CD4-positive, alpha-beta T cell (primary cell): ENCODE measurements around the gene TLE7. TPM values are rescaled to one million over a fixed set of nuclear protein-coding genes. Genes with fewer than 3 reads are reported as not detected.

Experiments used
- ATAC-seq: fragments of 200-7000 bp; cut with Tn5 transposase; one replicate; pipeline ENCODE4 v1.10.0; 2022; ENCODE audit warnings: mild to moderate bottlenecking; ENCODE audit not compliant: poor library complexity
- CTCF ChIA-PET: fragments of 350-600 bp; sonication (Branson Sonifier 250); formaldehyde crosslinking; loops from one replicate; lab custom pipeline; 2021; ENCODE audit warnings: antibody characterized with exemption, inconsistent platforms; lab: Charles Lee
- POLR2A ChIA-PET: fragments of 350-600 bp; sonication (Branson Sonifier 250); formaldehyde crosslinking; loops from one replicate; lab custom pipeline; 2021; ENCODE audit warnings: antibody characterized with exemption, inconsistent platforms; lab: Charles Lee
- DNase-seq, 14 experiments: peaks; one replicate each; pipeline ENCODE4 v3.0.0-alpha.2; 2013 to 2020; ENCODE audit warnings: mixed read lengths in 2 of 14
- H3K27ac ChIP-seq, 2 donors: one replicate each; pipeline versions ENCODE4 v1.5.1 to v1.7.0; 2013; ENCODE audit warnings: low read length in 2 of 2, low read depth in 1 of 2, mild to moderate bottlenecking in 1 of 2
- H3K27me3 ChIP-seq, 2 experiments: 1 replicate in 1 of 2; 2 replicates in 1 of 2; pipeline versions ENCODE4 v1.6.1 to v1.7.0; 2013; ENCODE audit warnings: low read length in 2 of 2, control low read depth in 1 of 2, mild to moderate bottlenecking in 1 of 2, moderate library complexity in 1 of 2; ENCODE audit not compliant: insufficient read depth in 2 of 2, control insufficient read depth in 1 of 2
- H3K36me3 ChIP-seq: one replicate; pipeline ENCODE4 v1.6.1; 2013; ENCODE audit warnings: low read length, control low read depth; ENCODE audit not compliant: insufficient read depth
- H3K4me1 ChIP-seq: one replicate; pipeline ENCODE4 v1.6.1; 2013; ENCODE audit warnings: low read length, control low read depth; ENCODE audit not compliant: insufficient read depth
- H3K4me3 ChIP-seq: one replicate; pipeline ENCODE4 v1.5.1; 2013; ENCODE audit warnings: mild to moderate bottlenecking, low read length, moderate library complexity
- H3K9me3 ChIP-seq, 2 experiments: 1 replicate in 1 of 2; 2 replicates in 1 of 2; pipeline versions ENCODE4 v1.6.1 to v1.7.0; 2013; ENCODE audit warnings: low read length in 2 of 2, mild to moderate bottlenecking in 2 of 2, control low read depth in 1 of 2, moderate library complexity in 1 of 2; ENCODE audit not compliant: control insufficient read depth in 1 of 2, insufficient read depth in 1 of 2
- H3K27ac Mint-ChIP-seq: one replicate; pipeline ENCODE4 v1.8.0; 2020; ENCODE audit warnings: mixed read lengths
- H3K27me3 Mint-ChIP-seq: one replicate; pipeline ENCODE4 v1.8.0; 2021; ENCODE audit warnings: mixed read lengths
- H3K36me3 Mint-ChIP-seq: one replicate; pipeline ENCODE4 v1.8.0; 2021; ENCODE audit warnings: low read depth, mixed read lengths
- H3K4me1 Mint-ChIP-seq: one replicate; pipeline ENCODE4 v1.8.0; 2021; ENCODE audit warnings: low read depth, mixed read lengths
- H3K4me3 Mint-ChIP-seq: one replicate; pipeline ENCODE4 v1.8.0; 2020; ENCODE audit warnings: mild to moderate bottlenecking, mixed read lengths
- H3K9me3 Mint-ChIP-seq: one replicate; pipeline ENCODE4 v1.8.0; 2020; ENCODE audit warnings: mixed read lengths
- intact Hi-C, 2 experiments: fragments of 100-400 bp; cut with DNase I in 1 of 2; cut with micrococcal nuclease in 1 of 2; formaldehyde crosslinking; loops; one replicate each; pipeline versions ENCODE4 v1.15.1 to v1.9.0; 2023 to 2025; cut with DNase I, micrococcal nuclease
- total RNA-seq, 174 experiments: library from RNA in 2 of 174; stranded (reverse) in 2 of 174; gene quantifications; one replicate each; pipeline ENCODE4 v1.2.3 and lab custom pipeline; 2021 to 2026
- TF ChIP-seq, protein P1 (sequence below): fragments of 200-600 bp; IDR thresholded peaks from one replicate; pipeline ENCODE4 v1.8.0; 2022; ENCODE audit warnings: antibody characterized with exemption, mild to moderate bottlenecking

The TLE7 gene
- total RNA-seq, 2 experiments from 2014 or later = not detected

DNA sequence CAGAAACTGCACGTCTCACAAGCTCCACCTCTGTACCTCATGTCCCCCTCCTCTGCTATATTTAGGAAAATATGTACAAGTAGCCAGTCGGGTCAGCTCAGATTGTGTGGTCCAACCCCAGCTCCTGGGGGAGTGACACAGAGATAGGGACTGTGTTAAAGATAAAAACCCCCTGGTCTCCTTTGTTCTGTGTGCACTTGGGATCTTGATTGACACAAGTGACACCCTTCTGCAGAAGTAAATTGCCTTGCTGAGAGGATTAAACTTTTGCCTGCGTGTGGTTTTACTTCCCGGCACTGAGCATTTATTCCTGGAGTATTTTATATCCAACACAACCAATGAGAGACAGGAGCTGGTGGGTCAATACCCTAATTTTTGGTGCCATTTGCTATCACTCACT is 37.5 kb downstream of the TLE7 start:
- Histone ChIP-seq H3K9me3 (peaks cover 0 to 18% of the 10 kb centered on the region in 2 experiments), H3K27ac (no peak overlapping the region), H3K36me3 (no peaks in the 10 kb centered on the region), H3K4me3 (no peak overlapping the region), H3K27me3 (peaks cover 7 to 20% of the 10 kb centered on the region in 2 experiments), H3K4me1 (peaks cover 5% of the 10 kb centered on the region)
- peaks cover 63% of the 10 kb centered on the region for H3K27me3 Mint-ChIP-seq
- H3K9me3 Mint-ChIP-seq = no peaks in the 10 kb centered on the region
- CTCF ChIA-PET = no interaction called here
- ATAC-seq = no peak
- no peak overlapping the region for H3K4me3 Mint-ChIP-seq
- intact Hi-C loops = no loop called here
- no peaks in the 10 kb centered on the region for H3K36me3 Mint-ChIP-seq
- no peak overlapping the region for H3K27ac Mint-ChIP-seq
- DNase-seq = no peak
- POLR2A ChIA-PET = no interaction called here
- TF ChIP-seq, protein P1, sequence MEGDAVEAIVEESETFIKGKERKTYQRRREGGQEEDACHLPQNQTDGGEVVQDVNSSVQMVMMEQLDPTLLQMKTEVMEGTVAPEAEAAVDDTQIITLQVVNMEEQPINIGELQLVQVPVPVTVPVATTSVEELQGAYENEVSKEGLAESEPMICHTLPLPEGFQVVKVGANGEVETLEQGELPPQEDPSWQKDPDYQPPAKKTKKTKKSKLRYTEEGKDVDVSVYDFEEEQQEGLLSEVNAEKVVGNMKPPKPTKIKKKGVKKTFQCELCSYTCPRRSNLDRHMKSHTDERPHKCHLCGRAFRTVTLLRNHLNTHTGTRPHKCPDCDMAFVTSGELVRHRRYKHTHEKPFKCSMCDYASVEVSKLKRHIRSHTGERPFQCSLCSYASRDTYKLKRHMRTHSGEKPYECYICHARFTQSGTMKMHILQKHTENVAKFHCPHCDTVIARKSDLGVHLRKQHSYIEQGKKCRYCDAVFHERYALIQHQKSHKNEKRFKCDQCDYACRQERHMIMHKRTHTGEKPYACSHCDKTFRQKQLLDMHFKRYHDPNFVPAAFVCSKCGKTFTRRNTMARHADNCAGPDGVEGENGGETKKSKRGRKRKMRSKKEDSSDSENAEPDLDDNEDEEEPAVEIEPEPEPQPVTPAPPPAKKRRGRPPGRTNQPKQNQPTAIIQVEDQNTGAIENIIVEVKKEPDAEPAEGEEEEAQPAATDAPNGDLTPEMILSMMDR = no peak
- no peaks in the 10 kb centered on the region for H3K4me1 Mint-ChIP-seq

DNA sequence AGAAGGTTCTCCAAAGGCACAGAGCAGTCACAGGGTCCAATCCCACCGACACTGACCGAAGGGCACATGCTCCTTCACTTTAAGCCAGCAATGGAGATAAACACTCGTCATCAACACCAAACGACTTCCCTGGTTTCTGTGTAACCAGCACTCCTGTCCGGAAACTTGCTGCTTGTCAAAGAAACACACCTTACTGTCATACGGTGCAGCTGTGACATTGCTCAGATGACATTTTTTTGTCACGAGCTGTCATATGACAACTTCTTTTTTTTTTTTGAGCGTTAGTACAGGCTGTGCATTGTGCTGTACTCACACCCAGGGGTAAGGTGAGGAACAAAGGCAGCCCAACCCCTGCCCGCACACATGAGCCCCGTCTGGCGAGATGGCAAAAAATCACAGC is 39.2 kb downstream of the TLE7 start:
- H3K4me1 ChIP-seq = peaks cover 5% of the 10 kb centered on the region
- H3K27me3 ChIP-seq = peaks cover 7 to 13% of the 10 kb centered on the region in 2 experiments
- no peak overlapping the region for H3K4me3 ChIP-seq
- H3K27ac ChIP-seq = no peak overlapping the region
- no peak for ATAC-seq
- H3K9me3 ChIP-seq = peaks cover 0 to 18% of the 10 kb centered on the region in 2 experiments
- TF ChIP-seq, protein P1 = no peak
- no peak for DNase-seq
- no peaks in the 10 kb centered on the region for H3K36me3 ChIP-seq
- no peaks in the 10 kb centered on the region for H3K4me1 Mint-ChIP-seq
- intact Hi-C loops = no loop called here
- H3K36me3 Mint-ChIP-seq = no peaks in the 10 kb centered on the region
- ChIA-PET CTCF (no interaction called here), POLR2A (no interaction called here)
- no peak overlapping the region for H3K4me3 Mint-ChIP-seq
- H3K9me3 Mint-ChIP-seq = no peaks in the 10 kb centered on the region
- H3K27ac Mint-ChIP-seq = no peak overlapping the region
- peaks cover 62% of the 10 kb centered on the region for H3K27me3 Mint-ChIP-seq

DNA sequence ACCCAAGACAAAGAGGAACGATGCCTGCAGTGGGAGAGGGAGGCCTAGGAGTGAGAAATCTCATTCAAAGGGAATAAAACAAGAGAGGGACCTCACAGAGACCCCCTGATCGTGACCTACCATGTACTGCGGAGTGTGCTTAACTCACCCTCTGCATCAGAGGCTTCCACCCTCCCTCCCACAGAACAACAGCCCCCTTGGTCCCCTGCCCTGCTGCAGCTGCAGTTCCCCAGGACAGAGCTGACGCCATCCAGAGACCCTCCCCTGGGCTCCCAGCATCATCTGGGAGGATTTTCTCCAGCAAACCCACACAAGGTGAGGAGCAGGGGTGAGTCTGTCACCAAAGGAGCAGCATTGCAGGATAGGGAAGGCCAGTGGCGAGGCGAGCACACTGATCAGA is 39.8 kb downstream of the TLE7 start:
- Histone ChIP-seq H3K4me1 (peaks cover 5% of the 10 kb centered on the region), H3K4me3 (no peak overlapping the region), H3K36me3 (no peaks in the 10 kb centered on the region), H3K27ac (no peak overlapping the region), H3K27me3 (peaks cover 4 to 10% of the 10 kb centered on the region in 2 experiments), H3K9me3 (peaks cover 0 to 18% of the 10 kb centered on the region in 2 experiments)
- no peak for DNase-seq
- CTCF ChIA-PET = no interaction called here
- Mint-ChIP-seq H3K36me3 (no peaks in the 10 kb centered on the region), H3K27ac (no peak overlapping the region), H3K27me3 (peaks cover 56% of the 10 kb centered on the region), H3K4me1 (no peaks in the 10 kb centered on the region), H3K4me3 (no peak overlapping the region), H3K9me3 (no peaks in the 10 kb centered on the region)
- no peak for ATAC-seq
- intact Hi-C loops = no loop called here
- TF ChIP-seq, protein P1 = no peak
- POLR2A ChIA-PET = no interaction called here
